ENCODE measurements around the gene GAB2.
A peak's percentile ranks its signal among the peaks of the same experiment; 100 is the strongest.
"Not testable (repeated sequence)": the region's sequence is repeated elsewhere in the genome, so short reads cannot be mapped to it uniquely, and the experiment has no call there.

Gene GAB2, protein sequence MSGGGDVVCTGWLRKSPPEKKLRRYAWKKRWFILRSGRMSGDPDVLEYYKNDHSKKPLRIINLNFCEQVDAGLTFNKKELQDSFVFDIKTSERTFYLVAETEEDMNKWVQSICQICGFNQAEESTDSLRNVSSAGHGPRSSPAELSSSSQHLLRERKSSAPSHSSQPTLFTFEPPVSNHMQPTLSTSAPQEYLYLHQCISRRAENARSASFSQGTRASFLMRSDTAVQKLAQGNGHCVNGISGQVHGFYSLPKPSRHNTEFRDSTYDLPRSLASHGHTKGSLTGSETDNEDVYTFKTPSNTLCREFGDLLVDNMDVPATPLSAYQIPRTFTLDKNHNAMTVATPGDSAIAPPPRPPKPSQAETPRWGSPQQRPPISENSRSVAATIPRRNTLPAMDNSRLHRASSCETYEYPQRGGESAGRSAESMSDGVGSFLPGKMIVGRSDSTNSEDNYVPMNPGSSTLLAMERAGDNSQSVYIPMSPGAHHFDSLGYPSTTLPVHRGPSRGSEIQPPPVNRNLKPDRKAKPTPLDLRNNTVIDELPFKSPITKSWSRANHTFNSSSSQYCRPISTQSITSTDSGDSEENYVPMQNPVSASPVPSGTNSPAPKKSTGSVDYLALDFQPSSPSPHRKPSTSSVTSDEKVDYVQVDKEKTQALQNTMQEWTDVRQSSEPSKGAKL

DNA sequence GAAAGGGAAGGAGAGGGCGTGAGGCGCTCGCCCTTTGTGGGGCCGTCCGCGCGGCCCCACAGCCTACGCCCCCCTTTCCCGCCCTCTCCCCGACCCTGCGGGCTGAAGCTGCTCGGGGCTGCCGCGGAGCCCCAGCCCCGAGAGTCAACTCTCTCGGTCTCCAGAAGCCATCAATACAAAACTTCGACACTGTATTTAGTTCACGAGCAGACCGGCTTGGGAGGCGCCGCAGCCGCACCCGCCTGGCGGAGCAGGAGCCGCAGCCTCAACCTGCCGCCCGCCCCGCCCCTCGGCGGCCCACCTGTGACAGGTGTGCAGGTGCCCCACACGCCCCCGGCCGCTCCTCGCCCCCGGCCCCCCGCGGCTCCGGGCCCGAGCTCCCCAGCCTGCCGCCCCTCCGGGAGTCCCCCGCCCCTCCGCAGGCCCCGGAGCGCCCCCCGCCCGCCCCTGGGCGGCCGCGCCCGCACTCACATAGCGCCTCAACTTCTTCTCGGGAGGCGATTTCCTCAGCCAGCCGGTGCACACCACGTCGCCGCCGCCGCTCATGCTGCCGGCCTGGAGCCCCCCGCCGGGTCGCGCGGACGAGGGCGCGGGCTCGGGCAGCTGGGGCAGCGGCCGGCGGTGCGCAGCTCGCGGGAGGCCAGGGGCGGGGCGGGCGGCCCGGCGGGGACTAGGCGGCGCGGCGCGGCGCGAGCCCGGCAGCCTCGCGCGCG lies at the start of gene GAB2:
GAB2 (minus strand) TSS at position 646 of the 713 bp plus-strand sequence; CDS start at position 546, 100 bp downstream.
- peaks cover 2% of the 10 kb centered on the region for H3K9me3 ChIP-seq (ENCODE audit: insufficient read depth, low read length, severe bottlenecking)
- ATAC-seq (ENCODE audit: insufficient read depth, low read depth): peak; percentile 4
- H2AFZ ChIP-seq (ENCODE audit: low read depth, low read length): peak within 1 kb of the TSS; percentile 55
- H4K20me1 ChIP-seq (ENCODE audit: insufficient read depth, low read length): peaks cover 15% of the 10 kb centered on the region; the same call in 1 of the 2 replicates
- peak within 1 kb of the TSS; percentile 92 for H3K9ac ChIP-seq (ENCODE audit: low read depth, low read length)
- peaks cover 73% of the 10 kb centered on the region for H3K79me2 ChIP-seq (ENCODE audit: insufficient read depth, low read length)
- no peak for DNase-seq
- no peak for TF ChIP-seq EZH2 (IDR thresholded peaks at IDR 0.05; ENCODE audit: borderline replicate concordance, low read depth, low read length, severe bottlenecking)
- TF ChIP-seq, protein P1, sequence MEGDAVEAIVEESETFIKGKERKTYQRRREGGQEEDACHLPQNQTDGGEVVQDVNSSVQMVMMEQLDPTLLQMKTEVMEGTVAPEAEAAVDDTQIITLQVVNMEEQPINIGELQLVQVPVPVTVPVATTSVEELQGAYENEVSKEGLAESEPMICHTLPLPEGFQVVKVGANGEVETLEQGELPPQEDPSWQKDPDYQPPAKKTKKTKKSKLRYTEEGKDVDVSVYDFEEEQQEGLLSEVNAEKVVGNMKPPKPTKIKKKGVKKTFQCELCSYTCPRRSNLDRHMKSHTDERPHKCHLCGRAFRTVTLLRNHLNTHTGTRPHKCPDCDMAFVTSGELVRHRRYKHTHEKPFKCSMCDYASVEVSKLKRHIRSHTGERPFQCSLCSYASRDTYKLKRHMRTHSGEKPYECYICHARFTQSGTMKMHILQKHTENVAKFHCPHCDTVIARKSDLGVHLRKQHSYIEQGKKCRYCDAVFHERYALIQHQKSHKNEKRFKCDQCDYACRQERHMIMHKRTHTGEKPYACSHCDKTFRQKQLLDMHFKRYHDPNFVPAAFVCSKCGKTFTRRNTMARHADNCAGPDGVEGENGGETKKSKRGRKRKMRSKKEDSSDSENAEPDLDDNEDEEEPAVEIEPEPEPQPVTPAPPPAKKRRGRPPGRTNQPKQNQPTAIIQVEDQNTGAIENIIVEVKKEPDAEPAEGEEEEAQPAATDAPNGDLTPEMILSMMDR (IDR thresholded peaks at IDR 0.05; ENCODE audit: borderline replicate concordance, extremely low read depth, low read length, poor library complexity, severe bottlenecking): no peak
- peak within 1 kb of the TSS; percentile 83 for H3K4me2 ChIP-seq (ENCODE audit: insufficient read depth, low read length)
- H3K4me1 ChIP-seq (ENCODE audit: insufficient read depth, low read length): peaks cover 82% of the 10 kb centered on the region
- peak within 1 kb of the TSS; percentile 99 for H3K27ac ChIP-seq (ENCODE audit: low read length)
- no peaks in the 10 kb centered on the region for H3K27me3 ChIP-seq (ENCODE audit: insufficient read depth, low read length, poor library complexity)
- H3K36me3 ChIP-seq (ENCODE audit: insufficient read depth, low read length): peaks cover 15% of the 10 kb centered on the region
- H3K4me3 ChIP-seq (ENCODE audit: low read depth in 1 of 2, low read length in 2 of 2): peak within 1 kb of the TSS; percentile 69 to 71

DNA sequence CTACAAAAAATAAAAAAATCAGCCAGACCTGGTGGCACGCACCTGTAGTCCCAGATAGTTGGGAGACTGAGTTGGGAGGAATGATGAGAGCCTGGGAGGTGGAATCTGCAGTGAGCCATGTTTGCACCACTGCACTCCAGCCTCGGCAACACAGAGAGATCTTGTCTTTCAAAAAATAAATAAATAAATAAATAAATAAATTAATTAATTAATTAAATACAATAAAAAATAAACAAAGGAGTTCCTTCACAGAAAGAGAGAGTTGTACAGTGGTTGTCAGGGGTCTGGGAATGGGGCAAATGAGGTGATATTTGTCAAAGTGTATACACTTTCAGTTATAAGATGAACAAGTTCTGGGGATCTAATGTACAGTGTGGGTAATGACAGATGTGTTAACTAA lies 49.8 kb upstream of the GAB2 start:
- no peak for ATAC-seq (ENCODE audit: insufficient read depth, low read depth)
- Histone ChIP-seq H3K9me3 (ENCODE audit: insufficient read depth, low read length, severe bottlenecking) (no peaks in the 10 kb centered on the region), H3K4me3 (ENCODE audit: low read depth in 1 of 2, low read length in 2 of 2) (no peak overlapping the region), H4K20me1 (ENCODE audit: insufficient read depth, low read length) (no peaks in the 10 kb centered on the region), H3K27me3 (ENCODE audit: insufficient read depth, low read length, poor library complexity) (no peaks in the 10 kb centered on the region), H3K36me3 (ENCODE audit: insufficient read depth, low read length) (peaks cover 40% of the 10 kb centered on the region), H2AFZ (ENCODE audit: low read depth, low read length) (no peak overlapping the region), H3K79me2 (ENCODE audit: insufficient read depth, low read length) (no peaks in the 10 kb centered on the region), H3K27ac (ENCODE audit: low read length) (no peak overlapping the region), H3K4me2 (ENCODE audit: insufficient read depth, low read length) (no peak overlapping the region), H3K9ac (ENCODE audit: low read depth, low read length) (no peak overlapping the region), H3K4me1 (ENCODE audit: insufficient read depth, low read length) (no peaks in the 10 kb centered on the region)
- no peak for DNase-seq
- TF ChIP-seq, protein P1 (IDR thresholded peaks at IDR 0.05; ENCODE audit: borderline replicate concordance, extremely low read depth, low read length, poor library complexity, severe bottlenecking): no peak
- no peak for TF ChIP-seq EZH2 (IDR thresholded peaks at IDR 0.05; ENCODE audit: borderline replicate concordance, low read depth, low read length, severe bottlenecking)

DNA sequence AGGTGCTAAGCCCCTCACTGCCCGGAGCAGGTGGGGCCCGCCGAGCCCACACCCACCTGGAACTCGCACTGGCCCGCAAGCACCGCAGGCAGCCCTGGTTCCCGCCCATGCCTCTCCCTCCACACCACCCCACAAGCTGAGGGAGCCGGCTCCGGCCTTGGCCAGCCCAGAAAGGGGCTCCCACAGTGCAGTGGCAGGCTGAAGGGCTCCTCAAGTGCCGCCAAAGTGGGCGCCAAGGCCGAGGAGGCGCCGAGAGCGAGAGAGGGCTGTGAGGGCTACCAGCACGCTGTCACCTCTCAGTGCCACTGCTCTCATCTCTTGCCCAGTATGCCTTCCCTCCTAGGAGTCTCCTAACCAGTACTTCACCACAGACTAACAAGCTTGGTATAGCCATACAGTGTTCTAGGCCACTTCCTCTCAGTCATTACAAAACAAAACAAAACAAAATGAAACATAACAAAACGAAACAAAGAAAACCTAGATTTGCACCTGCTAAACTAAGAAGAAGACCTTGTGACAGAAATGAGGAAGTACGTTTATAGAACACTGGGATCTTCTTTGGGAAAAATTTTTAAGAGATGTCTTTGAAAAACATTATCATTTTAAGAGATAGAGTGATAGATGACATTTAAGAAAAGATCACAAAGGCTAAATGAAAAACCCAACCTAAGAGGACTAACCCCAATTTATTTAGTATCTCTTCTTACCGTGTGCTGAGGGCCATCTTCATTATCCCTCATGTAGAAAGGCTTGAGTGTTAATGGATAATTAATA lies 47.7 kb upstream of the GAB2 start:
- Histone ChIP-seq H3K9me3 (ENCODE audit: insufficient read depth, low read length, severe bottlenecking) (no peaks in the 10 kb centered on the region), H3K4me1 (ENCODE audit: insufficient read depth, low read length) (no peaks in the 10 kb centered on the region), H3K4me3 (ENCODE audit: low read depth in 1 of 2, low read length in 2 of 2) (no peak overlapping the region), H3K36me3 (ENCODE audit: insufficient read depth, low read length) (peaks cover 58% of the 10 kb centered on the region), H3K79me2 (ENCODE audit: insufficient read depth, low read length) (no peaks in the 10 kb centered on the region), H3K27me3 (ENCODE audit: insufficient read depth, low read length, poor library complexity) (no peaks in the 10 kb centered on the region), H3K4me2 (ENCODE audit: insufficient read depth, low read length) (no peak overlapping the region), H4K20me1 (ENCODE audit: insufficient read depth, low read length) (no peaks in the 10 kb centered on the region), H3K9ac (ENCODE audit: low read depth, low read length) (no peak overlapping the region), H3K27ac (ENCODE audit: low read length) (peak overlapping the region; percentile 35), H2AFZ (ENCODE audit: low read depth, low read length) (no peak overlapping the region)
- TF ChIP-seq, protein P1 (IDR thresholded peaks at IDR 0.05; ENCODE audit: borderline replicate concordance, extremely low read depth, low read length, poor library complexity, severe bottlenecking): no peak
- peak; percentile 84 for ATAC-seq (ENCODE audit: insufficient read depth, low read depth)
- DNase-seq: no peak

DNA sequence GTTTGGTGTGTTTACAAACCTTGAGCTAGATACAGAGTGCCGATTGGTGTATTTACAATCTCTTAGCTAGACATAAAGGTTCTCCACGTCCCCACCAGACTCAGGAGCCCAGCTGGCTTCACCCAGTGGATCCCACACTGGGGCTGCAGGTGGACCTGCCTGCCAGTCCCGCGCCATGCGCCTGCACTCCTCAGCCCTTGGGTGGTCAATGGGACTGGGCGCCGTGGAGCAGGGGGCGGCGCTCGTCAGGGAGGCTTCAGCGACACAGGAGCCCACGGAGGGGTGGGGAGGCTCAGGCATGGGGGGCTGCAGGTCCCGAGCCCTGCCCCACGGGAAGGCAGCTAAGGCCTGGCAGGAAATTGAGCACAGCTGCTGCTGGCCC lies 47.2 kb upstream of the GAB2 start:
- ATAC-seq (ENCODE audit: insufficient read depth, low read depth); H3K79me2 ChIP-seq (ENCODE audit: insufficient read depth, low read length); H3K27ac ChIP-seq (ENCODE audit: low read length); DNase-seq; H3K9ac ChIP-seq (ENCODE audit: low read depth, low read length); H3K9me3 ChIP-seq (ENCODE audit: insufficient read depth, low read length, severe bottlenecking); H2AFZ ChIP-seq (ENCODE audit: low read depth, low read length); H4K20me1 ChIP-seq (ENCODE audit: insufficient read depth, low read length); H3K4me1 ChIP-seq (ENCODE audit: insufficient read depth, low read length); H3K4me2 ChIP-seq (ENCODE audit: insufficient read depth, low read length); H3K27me3 ChIP-seq (ENCODE audit: insufficient read depth, low read length, poor library complexity); H3K4me3 ChIP-seq (ENCODE audit: low read depth in 1 of 2, low read length in 2 of 2): not testable (repeated sequence)
- H3K36me3 ChIP-seq (ENCODE audit: insufficient read depth, low read length): peaks cover 63% of the 10 kb centered on the region

Data from DND-41 (cell line).